HG03575 (cell line): ENCODE results near the gene ACVR1C.
"Not testable (repeated sequence)": the region's sequence is repeated elsewhere in the genome, so short reads cannot be mapped to it uniquely, and the experiment has no call there.

Experiments
- ATAC-seq: cut with Tn5 transposase; IDR thresholded peaks from one replicate; pipeline ENCODE4 v1.9.1; 2021; ENCODE audit not compliant: unreplicated experiment, insufficient number of reproducible peaks, low FRiP score; ENCODE audit errors: extremely low read depth

Gene ACVR1C

GRCh38 chr2:157592948-157593347 is 35.7 kb downstream of the ACVR1C start:
- no peak for ATAC-seq

- no peak for ATAC-seq
These were observed 36.3 kb downstream of the ACVR1C start for GRCh38 chr2:157592374-157592773.

- ATAC-seq: no peak
These were observed 41.1 kb downstream of the ACVR1C start for GRCh38 chr2:157587576-157587975.

- ATAC-seq: no peak
These were observed 54.5 kb downstream of the ACVR1C start for GRCh38 chr2:157574165-157574564.

- ATAC-seq: no peak
These were observed 55.9 kb downstream of the ACVR1C start for GRCh38 chr2:157572725-157573124.

- ATAC-seq: not testable (repeated sequence)
These were observed 62.0 kb downstream of the ACVR1C start for GRCh38 chr2:157566623-157567022.

- ATAC-seq: not testable (repeated sequence)
These were observed 62.6 kb downstream of the ACVR1C start for GRCh38 chr2:157566113-157566512.

- no peak for ATAC-seq
These were observed 63.1 kb downstream of the ACVR1C start for GRCh38 chr2:157565550-157565949.

- no peak for ATAC-seq
These were observed 68.8 kb downstream of the ACVR1C start for GRCh38 chr2:157559890-157560289.

GRCh38 chr2:157559461-157559860 is 69.2 kb downstream of the ACVR1C start:
- no peak for ATAC-seq

- no peak for ATAC-seq
These were observed 69.6 kb downstream of the ACVR1C start for GRCh38 chr2:157559061-157559460.

- ATAC-seq: no peak
These were observed 70.9 kb downstream of the ACVR1C start for GRCh38 chr2:157557770-157558169.

- no peak for ATAC-seq
These were observed 88.6 kb downstream of the ACVR1C start for GRCh38 chr2:157540102-157540501.

- ATAC-seq: no peak
These were observed 90.6 kb downstream of the ACVR1C start for GRCh38 chr2:157538064-157538463.

GRCh38 chr2:157536815-157537214 is 91.8 kb downstream of the ACVR1C start:
- no peak for ATAC-seq

- ATAC-seq: no peak
These were observed 99.5 kb downstream of the ACVR1C start for GRCh38 chr2:157528963-157529751.

- ATAC-seq: no peak
These were observed 102.6 kb downstream of the ACVR1C start for GRCh38 chr2:157526070-157526469.

GRCh38 chr2:157523270-157524247 is 105.1 kb downstream of the ACVR1C start:
- no peak for ATAC-seq

- not testable (repeated sequence) for ATAC-seq
These were observed 113.7 kb downstream of the ACVR1C start for GRCh38 chr2:157514966-157515365.

GRCh38 chr2:157509744-157510143 is 118.9 kb downstream of the ACVR1C start:
- ATAC-seq: no peak
